Liver (tissue), 9 donors: ENCODE data around the gene LDAH. TPM values are rescaled to one million over a fixed set of nuclear protein-coding genes. Genes with fewer than 3 reads are reported as not detected.
A peak's percentile ranks its signal among the peaks of the same experiment; 100 is the strongest.

ENCODE experiments used
- DNase-seq: peaks from one replicate; pipeline ENCODE4 v3.0.0-alpha.2; 2017; ENCODE audit warnings: low spot score
- H3K27ac ChIP-seq, 2 donors: one replicate each; pipeline ENCODE4 v1.7.0; 2013; ENCODE audit warnings: inconsistent platforms in 2 of 2, low read length in 2 of 2, control low read depth in 1 of 2, low read depth in 1 of 2, mild to moderate bottlenecking in 1 of 2
- H3K27me3 ChIP-seq, 4 donors: one replicate each; pipeline versions ENCODE4 v1.6.1 to v1.7.0; 2013; ENCODE audit warnings: low read length in 3 of 4, inconsistent platforms in 1 of 4, mild to moderate bottlenecking in 1 of 4, moderate library complexity in 1 of 4; ENCODE audit not compliant: control insufficient read depth in 4 of 4, insufficient read depth in 4 of 4
- H3K36me3 ChIP-seq, 4 donors: one replicate each; pipeline versions ENCODE4 v1.6.1 to v1.7.0; 2013; ENCODE audit warnings: low read length in 3 of 4, mild to moderate bottlenecking in 3 of 4, low read depth in 1 of 4, moderate library complexity in 1 of 4; ENCODE audit not compliant: control insufficient read depth in 4 of 4, insufficient read depth in 3 of 4
- H3K4me1 ChIP-seq, 4 donors: one replicate each; pipeline versions ENCODE4 v1.6.1 to v1.7.0; 2013; ENCODE audit warnings: low read length in 3 of 4, mild to moderate bottlenecking in 3 of 4, moderate library complexity in 1 of 4; ENCODE audit not compliant: control insufficient read depth in 4 of 4, insufficient read depth in 4 of 4
- H3K4me3 ChIP-seq, 3 donors: one replicate each; pipeline versions ENCODE4 v1.6.1 to v1.7.0; 2013; ENCODE audit warnings: low read length in 3 of 3, control low read depth in 1 of 3, low read depth in 1 of 3, mild to moderate bottlenecking in 1 of 3
- H3K9ac ChIP-seq, 2 donors: one replicate each; pipeline ENCODE4 v1.7.0; 2013; ENCODE audit warnings: low read length in 2 of 2, mild to moderate bottlenecking in 2 of 2, moderate library complexity in 2 of 2, control low read depth in 1 of 2, low read depth in 1 of 2
- H3K9me3 ChIP-seq, 4 donors: one replicate each; pipeline versions ENCODE4 v1.6.1 to v1.7.0; 2013; ENCODE audit warnings: low read length in 3 of 4; ENCODE audit not compliant: control insufficient read depth in 4 of 4
- CTCF ChIP-seq: fragments of 150-350 bp; IDR thresholded peaks from 2 replicates; pipeline ENCODE4 v1.5.1; 2017; ENCODE audit warnings: improper control_type of control experiment, low read depth, low read length; ENCODE audit not compliant: missing input control
- EGR1 ChIP-seq, 2 donors: IDR thresholded peaks; 2 replicates each; pipeline ENCODE4 v1.6.1; 2016 to 2018; ENCODE audit warnings: antibody characterized with exemption in 2 of 2, low read depth in 2 of 2
- FOXA1 ChIP-seq: IDR thresholded peaks from 2 replicates; pipeline ENCODE4 v1.6.1; 2016; ENCODE audit warnings: antibody characterized with exemption
- FOXA2 ChIP-seq: IDR thresholded peaks from 2 replicates; pipeline ENCODE4 v1.6.1; 2016; ENCODE audit warnings: antibody characterized with exemption
- GABPA ChIP-seq, 2 donors: IDR thresholded peaks in 1 of 2; conservative IDR thresholded peaks in 1 of 2; 2 replicates each; pipeline ENCODE4 v1.6.1; 2016; ENCODE audit warnings: antibody characterized with exemption in 2 of 2, mild to moderate bottlenecking in 1 of 2, moderate library complexity in 1 of 2
- HNF4A ChIP-seq, 2 donors: conservative IDR thresholded peaks; 2 replicates each; pipeline ENCODE4 v1.6.1; 2016; ENCODE audit warnings: antibody characterized with exemption in 2 of 2, mild to moderate bottlenecking in 2 of 2
- HNF4G ChIP-seq: IDR thresholded peaks from 2 replicates; pipeline ENCODE4 v1.6.1; 2016; ENCODE audit warnings: antibody characterized with exemption
- JUND ChIP-seq, 2 donors: IDR thresholded peaks; 2 replicates each; pipeline ENCODE4 v1.6.1; 2016; ENCODE audit warnings: antibody characterized with exemption in 2 of 2
- NR2F2 ChIP-seq: IDR thresholded peaks from 2 replicates; pipeline ENCODE4 v1.6.1; 2016; ENCODE audit warnings: antibody characterized with exemption
- RAD21 ChIP-seq, 2 donors: IDR thresholded peaks; 2 replicates each; pipeline ENCODE4 v1.6.1; 2016; ENCODE audit warnings: antibody characterized with exemption in 2 of 2, mild to moderate bottlenecking in 2 of 2
- REST ChIP-seq: IDR thresholded peaks from 2 replicates; pipeline ENCODE4 v1.6.1; 2016; ENCODE audit warnings: antibody characterized with exemption, mild to moderate bottlenecking
- RXRA ChIP-seq, 2 donors: IDR thresholded peaks; 2 replicates each; pipeline ENCODE4 v1.6.1; 2017 to 2018; ENCODE audit warnings: antibody characterized with exemption in 2 of 2, mild to moderate bottlenecking in 1 of 2
- SP1 ChIP-seq: IDR thresholded peaks from 2 replicates; pipeline ENCODE4 v1.6.1; 2018; ENCODE audit warnings: antibody characterized with exemption, mild to moderate bottlenecking
- TAF1 ChIP-seq: conservative IDR thresholded peaks from 2 replicates; pipeline ENCODE4 v1.6.1; 2016; ENCODE audit warnings: antibody characterized with exemption, mild to moderate bottlenecking
- WGBS: extraction: QIAGEN DNeasy Blood & Tissue Kit; methylation state at CpG from one replicate; pipeline ENCODE4 v1.1.7; 2013; 5-methylcytosine and 5-hydroxymethylcytosine counted together
- polyA plus RNA-seq, 2 donors: library from polyadenylated mRNA; stranded (reverse) in 1 of 2; unstranded in 1 of 2; fragments of 200-250 nt in 1 of 2; fragments of >200 nt in 1 of 2; fragmentation: Nextera tagmentation in 1 of 2; extraction: Ambion mirVana in 1 of 2; gene quantifications; one replicate each; pipeline versions ENCODE4 v1.2.1 to v1.2.3, GENCODE V29; 2013 to 2015
- total RNA-seq, 2 donors: library from RNA; depleted of rRNA; stranded (reverse); fragments of >200 nt; gene quantifications; one replicate each; pipeline ENCODE4 v1.2.3, GENCODE V29; 2014
- donor health status: healthy.
- donor health status: healthy.
- donor health status: healthy.
- donor health status: healthy.
- donor health status: healthy.

LDAH gene
- total and polyA plus RNA-seq, 4 donors: 5.8 to 17.7 (median 9.7) TPM

- Histone ChIP-seq H3K27ac (no peak overlapping the region), H3K9me3 (peaks cover 0 to 2% (median 0%) of the 10 kb centered on the region in 4 donors), H3K27me3 (no peaks in the 10 kb centered on the region), H3K36me3 (no peaks in the 10 kb centered on the region), H3K9ac (no peak overlapping the region), H3K4me3 (no peak overlapping the region), H3K4me1 (peaks cover 0 to 2% (median 0%) of the 10 kb centered on the region in 4 donors)
- TF ChIP-seq NR2F2 (no peak), EGR1 (IDR thresholded peaks at IDR 0.05; ENCODE audit: low read depth in 2 of 2) (no peak), TAF1 (no peak), HNF4G (no peak), SP1 (no peak), RAD21 (IDR thresholded peaks at IDR 0.05) (no peak), FOXA1 (no peak), RXRA (IDR thresholded peaks at IDR 0.05) (no peak), CTCF (no peak), HNF4A (conservative IDR thresholded peaks at IDR 0.05) (no peak)
- no peak for DNase-seq
- 35% methylated on average over 1 of the region's 1 CpG for WGBS
Measured at GRCh38 chr2:20747317-20747716, 75.6 kb downstream of the LDAH start.

GRCh38 chr2:20745924-20746555, 76.9 kb downstream of the LDAH start:
- H3K36me3 ChIP-seq: no peaks in the 10 kb centered on the region
- H3K27ac ChIP-seq: no peak overlapping the region
- TF ChIP-seq CTCF: no peak
- no peak for TF ChIP-seq TAF1
- peak in 1 of 2 donors; percentile 23 for TF ChIP-seq JUND (IDR thresholded peaks at IDR 0.05)
- peak; percentile 9 for TF ChIP-seq FOXA2
- no peak for TF ChIP-seq FOXA1
- TF ChIP-seq REST: no peak
- no peak for TF ChIP-seq GABPA (IDR thresholded peaks at IDR 0.05 in 1 of 2, conservative IDR thresholded peaks at IDR 0.05 in 1 of 2)
- H3K4me3 ChIP-seq: no peak overlapping the region
- no peak overlapping the region for H3K9ac ChIP-seq
- no peaks in the 10 kb centered on the region for H3K27me3 ChIP-seq
- peaks cover 0 to 2% (median 0%) of the 10 kb centered on the region in 4 donors for H3K4me1 ChIP-seq
- no peaks in the 10 kb centered on the region for H3K9me3 ChIP-seq
- WGBS: 30% methylated on average over 2 of the region's 2 CpGs
- DNase-seq: no peak
